Measurements from ENCODE around the gene FAM186B.

GRCh38 chr12:49552899-49553298 lies 52.5 kb downstream of the FAM186B start:
- TF ChIP-seq POLR2A (IDR thresholded peaks at IDR 0.05) (no peak), CTCF (IDR thresholded peaks at IDR 0.05) (no peak)
